PC-9 (cell line): ENCODE data around the gene UBE2E2. TPM values are rescaled to one million over a fixed set of nuclear protein-coding genes. Genes with fewer than 3 reads are reported as not detected.

Source experiments
- BruUV-seq: library from RNA; stranded (reverse); fragments of 400-500 nt; replicated peaks from 2 replicates; lab custom pipeline; 2021; lab: Mats Ljungman, UMichigan
- CTCF ChIA-PET: fragments of 300-600 bp; sonication (Branson Sonifier 250); formaldehyde crosslinking; loops from one replicate; lab custom pipeline; 2022; ENCODE audit warnings: antibody characterized with exemption; lab: Charles Lee
- POLR2A ChIA-PET: fragments of 300-600 bp; sonication (Branson Sonifier 250); formaldehyde crosslinking; loops from one replicate; lab custom pipeline; 2022; ENCODE audit warnings: antibody characterized with exemption; ENCODE audit not compliant: unreplicated experiment; lab: Charles Lee
- DNase-seq, 2 experiments: peaks; one replicate each; pipeline versions ENCODE4 v3.0.0 to v3.0.0-alpha.2; 2015 to 2022; ENCODE audit warnings: mixed read lengths in 1 of 2
- H2AFZ ChIP-seq: fragments of 200-600 bp; sonication (generic); 2 replicates; pipeline ENCODE4 v1.8.1; 2017; ENCODE audit warnings: antibody characterized with exemption
- H3F3A ChIP-seq: fragments of 200-600 bp; sonication (generic); 2 replicates; pipeline ENCODE4 v1.8.1; 2017; ENCODE audit warnings: antibody characterized with exemption, mild to moderate bottlenecking, low read depth; ENCODE audit not compliant: insufficient read depth
- H3K27ac ChIP-seq: fragments of 200-600 bp; sonication (generic); 2 replicates; pipeline ENCODE4 v1.6.1; 2016; ENCODE audit warnings: mixed run types
- H3K27me3 ChIP-seq: fragments of 200-600 bp; sonication (generic); 2 replicates; pipeline ENCODE4 v1.6.1; 2016; ENCODE audit warnings: low read depth, mixed run types; ENCODE audit not compliant: insufficient read depth
- H3K36me3 ChIP-seq: fragments of 200-600 bp; sonication (generic); 2 replicates; pipeline ENCODE4 v1.6.1; 2016; ENCODE audit warnings: low read depth, mixed run types
- H3K4me1 ChIP-seq: fragments of 200-600 bp; sonication (generic); replicated peaks from 2 replicates; pipeline ENCODE4 v1.6.1; 2016; ENCODE audit warnings: mixed run types; ENCODE audit not compliant: insufficient read depth
- H3K4me2 ChIP-seq: fragments of 200-600 bp; sonication (generic); 2 replicates; pipeline ENCODE4 v1.6.1; 2017; ENCODE audit warnings: mixed run types
- H3K4me3 ChIP-seq: fragments of 200-600 bp; sonication (generic); 2 replicates; pipeline ENCODE4 v1.6.1; 2016; ENCODE audit warnings: mixed run types
- H3K79me2 ChIP-seq: fragments of 200-600 bp; sonication (generic); 2 replicates; pipeline ENCODE4 v1.6.1; 2017; ENCODE audit warnings: low read depth, mixed run types
- H3K9me2 ChIP-seq: fragments of 200-600 bp; sonication (generic); 2 replicates; pipeline ENCODE4 v1.8.1; 2017; ENCODE audit warnings: mild to moderate bottlenecking; ENCODE audit not compliant: insufficient read depth
- H3K9me3 ChIP-seq: fragments of 200-600 bp; sonication (generic); 2 replicates; pipeline ENCODE4 v1.8.1; 2016; ENCODE audit warnings: low read depth; ENCODE audit not compliant: insufficient read depth
- H4K20me1 ChIP-seq: fragments of 200-600 bp; sonication (generic); 2 replicates; pipeline ENCODE4 v1.8.1; 2017; ENCODE audit not compliant: insufficient read depth
- EZH2 ChIP-seq: fragments of 200-600 bp; sonication (generic); IDR thresholded peaks from 2 replicates; pipeline ENCODE4 v1.8.0; 2017; ENCODE audit warnings: antibody characterized with exemption, low read depth
- intact Hi-C: fragments of 100-400 bp; cut with micrococcal nuclease; formaldehyde crosslinking; loops from one replicate; pipeline ENCODE4 v1.10.0; 2022; ENCODE audit not compliant: unreplicated experiment
- total RNA-seq: library from RNA; stranded (reverse); gene quantifications from 2 replicates; pipeline ENCODE4 v1.2.3, GENCODE V29; 2021
- TF ChIP-seq, protein P1 (sequence below): fragments of 200-600 bp; sonication (generic); conservative IDR thresholded peaks from 2 replicates; pipeline ENCODE4 v1.6.1; 2017; ENCODE audit warnings: mixed run types, antibody characterized with exemption, mild to moderate bottlenecking, moderate library complexity

The UBE2E2 gene
- total RNA-seq, 1 experiment from 2014 or later: 48.7 TPM

- CTCF ChIA-PET: interaction anchor here (0.7 kb wide), 1 partner anchor 276 kb away, joined by 4 read pairs; no protein-coding TSS in a partner anchor
Observed at GRCh38 chr3:23589602-23590001, 386.5 kb downstream of the UBE2E2 start.

GRCh38 chr3:23590424-23591273 lies 387.5 kb downstream of the UBE2E2 start:
- intact Hi-C loops: no loop called here
- no peaks in the 10 kb centered on the region for H4K20me1 ChIP-seq
- H3K4me2 ChIP-seq: no peak overlapping the region
- ChIA-PET CTCF (no interaction called here), POLR2A (no interaction called here)
- no peak for DNase-seq
- H3K27me3 ChIP-seq: no peaks in the 10 kb centered on the region
- no peaks in the 10 kb centered on the region for H3F3A ChIP-seq
- H3K4me1 ChIP-seq: no peaks in the 10 kb centered on the region
- H2AFZ ChIP-seq: no peak overlapping the region
- TF ChIP-seq EZH2: no peak
- TF ChIP-seq, protein P1, sequence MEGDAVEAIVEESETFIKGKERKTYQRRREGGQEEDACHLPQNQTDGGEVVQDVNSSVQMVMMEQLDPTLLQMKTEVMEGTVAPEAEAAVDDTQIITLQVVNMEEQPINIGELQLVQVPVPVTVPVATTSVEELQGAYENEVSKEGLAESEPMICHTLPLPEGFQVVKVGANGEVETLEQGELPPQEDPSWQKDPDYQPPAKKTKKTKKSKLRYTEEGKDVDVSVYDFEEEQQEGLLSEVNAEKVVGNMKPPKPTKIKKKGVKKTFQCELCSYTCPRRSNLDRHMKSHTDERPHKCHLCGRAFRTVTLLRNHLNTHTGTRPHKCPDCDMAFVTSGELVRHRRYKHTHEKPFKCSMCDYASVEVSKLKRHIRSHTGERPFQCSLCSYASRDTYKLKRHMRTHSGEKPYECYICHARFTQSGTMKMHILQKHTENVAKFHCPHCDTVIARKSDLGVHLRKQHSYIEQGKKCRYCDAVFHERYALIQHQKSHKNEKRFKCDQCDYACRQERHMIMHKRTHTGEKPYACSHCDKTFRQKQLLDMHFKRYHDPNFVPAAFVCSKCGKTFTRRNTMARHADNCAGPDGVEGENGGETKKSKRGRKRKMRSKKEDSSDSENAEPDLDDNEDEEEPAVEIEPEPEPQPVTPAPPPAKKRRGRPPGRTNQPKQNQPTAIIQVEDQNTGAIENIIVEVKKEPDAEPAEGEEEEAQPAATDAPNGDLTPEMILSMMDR: no peak
- H3K4me3 ChIP-seq: no peak overlapping the region
- no peaks in the 10 kb centered on the region for H3K9me3 ChIP-seq
- H3K79me2 ChIP-seq: no peaks in the 10 kb centered on the region
- H3K27ac ChIP-seq: no peak overlapping the region
- no TSS peak for BruUV-seq
- no peaks in the 10 kb centered on the region for H3K36me3 ChIP-seq
- no peaks in the 10 kb centered on the region for H3K9me2 ChIP-seq

More at GRCh38 chr3:23589602-23590001, 386.5 kb downstream of the UBE2E2 start:
- Histone ChIP-seq H3K36me3 (no peaks in the 10 kb centered on the region), H3K4me1 (no peaks in the 10 kb centered on the region), H3K79me2 (no peaks in the 10 kb centered on the region), H3F3A (no peaks in the 10 kb centered on the region), H2AFZ (no peak overlapping the region), H3K27me3 (no peaks in the 10 kb centered on the region), H3K9me2 (no peaks in the 10 kb centered on the region), H3K9me3 (no peaks in the 10 kb centered on the region), H3K4me3 (no peak overlapping the region), H3K4me2 (no peak overlapping the region), H4K20me1 (no peaks in the 10 kb centered on the region), H3K27ac (no peak overlapping the region)
- POLR2A ChIA-PET: no interaction called here
- intact Hi-C loops: no loop called here
- TF ChIP-seq, protein P1: no peak
- no peak for TF ChIP-seq EZH2
- no peak for DNase-seq
- BruUV-seq: no TSS peak

DNA sequence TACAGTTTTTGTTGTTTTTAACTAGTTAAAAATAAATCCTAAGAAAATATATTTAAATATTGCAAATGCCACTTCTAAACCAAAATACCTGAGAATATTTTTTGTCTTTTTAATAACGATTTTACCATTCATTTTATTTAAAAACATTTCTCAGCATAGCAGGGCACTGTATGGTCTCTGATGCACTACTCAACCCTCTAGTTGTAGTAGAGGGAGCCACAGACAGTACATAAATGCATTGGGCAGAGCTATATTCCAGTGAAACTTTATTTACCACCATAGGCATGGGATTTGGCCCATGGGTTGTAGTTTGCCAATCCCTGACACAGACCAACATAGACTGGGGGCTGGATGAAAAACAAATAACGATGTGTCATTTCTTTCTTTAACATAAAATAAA lies 388.2 kb downstream of the UBE2E2 start:
- Histone ChIP-seq H2AFZ (no peak overlapping the region), H3K9me3 (no peaks in the 10 kb centered on the region; the same call in 1 of the 2 replicates), H3K4me3 (no peak overlapping the region), H3K36me3 (no peaks in the 10 kb centered on the region), H3F3A (no peaks in the 10 kb centered on the region), H4K20me1 (no peaks in the 10 kb centered on the region), H3K4me2 (no peak overlapping the region), H3K9me2 (no peaks in the 10 kb centered on the region), H3K4me1 (no peaks in the 10 kb centered on the region), H3K79me2 (no peaks in the 10 kb centered on the region), H3K27ac (no peak overlapping the region), H3K27me3 (no peaks in the 10 kb centered on the region)
- TF ChIP-seq, protein P1: no peak
- TF ChIP-seq EZH2: no peak
- intact Hi-C loops: no loop called here
- POLR2A ChIA-PET: no interaction called here
- DNase-seq: no peak
- CTCF ChIA-PET: no interaction called here
- no TSS peak for BruUV-seq
